H9 (cell line): ENCODE measurements around the gene OSR1. TPM values are rescaled to one million over a fixed set of nuclear protein-coding genes. Genes with fewer than 3 reads are reported as not detected.

ENCODE experiments used
- DNase-seq: peaks from one replicate; pipeline ENCODE4 v3.0.0-alpha.2; 2017
- H2AFZ ChIP-seq: one replicate; pipeline ENCODE4 v1.6.1; 2013; ENCODE audit warnings: mild to moderate bottlenecking, low read length, control low read depth, moderate library complexity
- H2AK5ac ChIP-seq: 2 replicates; pipeline ENCODE4 v1.6.1; 2013; ENCODE audit warnings: low read length, control low read depth, mixed read lengths; ENCODE audit not compliant: insufficient read length
- H2BK120ac ChIP-seq: one replicate; pipeline ENCODE4 v1.6.1; 2013; ENCODE audit warnings: low read depth, mild to moderate bottlenecking, low read length, control low read depth, inconsistent platforms; ENCODE audit not compliant: poor library complexity, severe bottlenecking
- H2BK12ac ChIP-seq: 2 replicates; pipeline ENCODE4 v1.6.1; 2013; ENCODE audit warnings: low read length, control low read depth, mixed read lengths, low read depth; ENCODE audit not compliant: insufficient read length
- H2BK15ac ChIP-seq: 2 replicates; pipeline ENCODE4 v1.6.1; 2013; ENCODE audit warnings: low read depth, low read length, control low read depth
- H2BK20ac ChIP-seq: one replicate; pipeline ENCODE4 v1.6.1; 2013; ENCODE audit warnings: low read depth, mild to moderate bottlenecking, low read length, control low read depth, inconsistent platforms; ENCODE audit not compliant: poor library complexity, severe bottlenecking
- H2BK5ac ChIP-seq: 2 replicates; pipeline ENCODE4 v1.6.1; 2013; ENCODE audit warnings: low read length, control low read depth, mixed read lengths; ENCODE audit not compliant: insufficient read length
- H3K14ac ChIP-seq: 2 replicates; pipeline ENCODE4 v1.6.1; 2013; ENCODE audit warnings: low read length, control low read depth; ENCODE audit not compliant: insufficient read depth
- H3K18ac ChIP-seq: 2 replicates; pipeline ENCODE4 v1.6.1; 2013; ENCODE audit warnings: low read depth, mild to moderate bottlenecking, mixed read lengths, low read length, control low read depth; ENCODE audit not compliant: insufficient read length
- H3K23ac ChIP-seq: 2 replicates; pipeline ENCODE4 v1.6.1; 2013; ENCODE audit warnings: low read length, control low read depth, mixed read lengths, low read depth; ENCODE audit not compliant: insufficient read length
- H3K23me2 ChIP-seq: 2 replicates; pipeline ENCODE4 v1.6.1; 2013; ENCODE audit warnings: low read depth, mild to moderate bottlenecking, mixed read lengths, low read length, control low read depth; ENCODE audit not compliant: insufficient read length, poor library complexity, severe bottlenecking
- H3K27ac ChIP-seq: 2 replicates; pipeline ENCODE4 v1.5.1; 2013; ENCODE audit warnings: low read length, control low read depth, mixed read lengths, low read depth; ENCODE audit not compliant: insufficient read length
- H3K27me3 ChIP-seq: 2 replicates; pipeline ENCODE4 v1.6.1; 2013; ENCODE audit warnings: low read length, control low read depth, inconsistent platforms; ENCODE audit not compliant: insufficient read depth
- H3K4ac ChIP-seq: 2 replicates; pipeline ENCODE4 v1.6.1; 2013; ENCODE audit warnings: low read depth, mild to moderate bottlenecking, control low read depth, inconsistent platforms, low read length, moderate library complexity
- H3K4me1 ChIP-seq: 2 replicates; pipeline ENCODE4 v1.6.1; 2013; ENCODE audit warnings: low read length, control low read depth, inconsistent platforms; ENCODE audit not compliant: insufficient read depth
- H3K4me2 ChIP-seq: 2 replicates; pipeline ENCODE4 v1.6.1; 2013; ENCODE audit warnings: low read length, control low read depth, mixed read lengths; ENCODE audit not compliant: insufficient read length, insufficient read depth
- H3K56ac ChIP-seq: 2 replicates; pipeline ENCODE4 v1.6.1; 2013; ENCODE audit warnings: low read depth, mild to moderate bottlenecking, mixed read lengths, low read length, control low read depth; ENCODE audit not compliant: insufficient read length
- H3K79me1 ChIP-seq: 2 replicates; pipeline ENCODE4 v1.6.1; 2013; ENCODE audit warnings: low read depth, mild to moderate bottlenecking, moderate library complexity, low read length, control low read depth, inconsistent platforms; ENCODE audit not compliant: insufficient read depth, poor library complexity, severe bottlenecking
- H3K79me2 ChIP-seq: 2 replicates; pipeline ENCODE4 v1.6.1; 2013; ENCODE audit warnings: low read length, control low read depth, inconsistent platforms; ENCODE audit not compliant: insufficient read depth
- H3K9ac ChIP-seq: 2 replicates; pipeline ENCODE4 v1.6.1; 2013; ENCODE audit warnings: low read length, control low read depth, mixed read lengths; ENCODE audit not compliant: insufficient read length; ENCODE audit errors: extremely low read depth
- H3K9me3 ChIP-seq: one replicate; pipeline ENCODE4 v1.6.1; 2013; ENCODE audit warnings: low read depth, low read length, inconsistent platforms; ENCODE audit not compliant: control insufficient read depth
- H3T11ph ChIP-seq: one replicate; pipeline ENCODE4 v1.6.1; 2013; ENCODE audit warnings: mild to moderate bottlenecking, low read length, control low read depth, inconsistent platforms
- H4K20me1 ChIP-seq: one replicate; pipeline ENCODE4 v1.6.1; 2013; ENCODE audit not compliant: control insufficient read depth, insufficient read length, insufficient read depth
- H4K5ac ChIP-seq: 2 replicates; pipeline ENCODE4 v1.6.1; 2013; ENCODE audit warnings: low read depth, mild to moderate bottlenecking, mixed read lengths, low read length, control low read depth; ENCODE audit not compliant: insufficient read length
- H4K8ac ChIP-seq: replicated peaks from 2 replicates; pipeline ENCODE4 v1.6.1; 2013; ENCODE audit warnings: low read length, control low read depth, mixed read lengths, low read depth; ENCODE audit not compliant: insufficient read length
- H4K91ac ChIP-seq: 2 replicates; pipeline ENCODE4 v1.6.1; 2013; ENCODE audit warnings: low read depth, mild to moderate bottlenecking, moderate library complexity, mixed read lengths, low read length, control low read depth; ENCODE audit not compliant: insufficient read length
- H3K27ac Mint-ChIP-seq, 3 experiments: 2 replicates in 2 of 3; 3 replicates in 1 of 3; pipeline ENCODE4 v1.8.0; 2020 to 2021; ENCODE audit warnings: mixed read lengths in 3 of 3, mild to moderate bottlenecking in 1 of 3, moderate library complexity in 1 of 3
- H3K27me3 Mint-ChIP-seq: 2 replicates; pipeline ENCODE4 v1.8.0; 2021; ENCODE audit warnings: low read depth, mild to moderate bottlenecking, moderate library complexity, mixed read lengths
- H3K36me3 Mint-ChIP-seq, 3 experiments: 2 replicates in 2 of 3; 3 replicates in 1 of 3; pipeline ENCODE4 v1.8.0; 2020 to 2021; ENCODE audit warnings: low read depth in 3 of 3, mixed read lengths in 3 of 3; ENCODE audit not compliant: insufficient read depth in 1 of 3
- H3K4me1 Mint-ChIP-seq, 2 experiments: 2 replicates each; pipeline ENCODE4 v1.8.0; 2020; ENCODE audit warnings: mixed read lengths in 2 of 2
- H3K4me3 Mint-ChIP-seq, 2 experiments: 2 replicates in 1 of 2; 3 replicates in 1 of 2; pipeline ENCODE4 v1.8.0; 2020 to 2021; ENCODE audit warnings: mild to moderate bottlenecking in 2 of 2, mixed read lengths in 2 of 2, moderate library complexity in 1 of 2
- H3K9me3 Mint-ChIP-seq, 2 experiments: 2 replicates in 1 of 2; 3 replicates in 1 of 2; pipeline ENCODE4 v1.8.0; 2020; ENCODE audit warnings: mild to moderate bottlenecking in 2 of 2, mixed read lengths in 2 of 2, moderate library complexity in 1 of 2
- CTCF ChIP-seq: fragments of 200-600 bp; sonication (generic); conservative IDR thresholded peaks from 3 replicates; pipeline ENCODE4 v1.8.0; 2021; ENCODE audit warnings: antibody characterized with exemption, mild to moderate bottlenecking
- WGBS: extraction: QIAGEN DNeasy Blood & Tissue Kit; methylation state at CpG from one replicate; pipeline ENCODE4 v1.1.7; 2013; ENCODE audit warnings: missing lambda C conversion rate, low lambda C conversion rate, mixed read lengths; ENCODE audit not compliant: insufficient read length; ENCODE audit errors: extremely low coverage; 5-methylcytosine and 5-hydroxymethylcytosine counted together
- total RNA-seq: library from RNA; stranded (reverse); gene quantifications from 2 replicates; pipeline ENCODE4 v1.2.1, GENCODE V29; 2021

OSR1 gene
- total RNA-seq, 1 experiment from 2014 or later = 0.35 TPM

- no peak overlapping the region for H2BK5ac ChIP-seq
- TF ChIP-seq CTCF = no peak
- no peaks in the 10 kb centered on the region for H3K23me2 ChIP-seq
- no peaks in the 10 kb centered on the region for H3K36me3 Mint-ChIP-seq
- no peak overlapping the region for H4K91ac ChIP-seq
- no peak overlapping the region for H2AFZ ChIP-seq
- no peaks in the 10 kb centered on the region for H3K79me1 ChIP-seq
- H4K5ac ChIP-seq = no peak overlapping the region
- H3T11ph ChIP-seq = no peak overlapping the region
- no peak overlapping the region for H3K4me2 ChIP-seq
- WGBS = no CpG with 5 or more reads among the region's 5 CpGs
- H2BK15ac ChIP-seq = no peak overlapping the region
- H3K27ac Mint-ChIP-seq = no peak overlapping the region
- no peak overlapping the region for H2BK12ac ChIP-seq
- no peak overlapping the region for H3K4me3 Mint-ChIP-seq
- no peaks in the 10 kb centered on the region for H3K4me1 ChIP-seq
- no peaks in the 10 kb centered on the region for H3K79me2 ChIP-seq
- H3K14ac ChIP-seq = no peak overlapping the region
- H3K4ac ChIP-seq = no peak overlapping the region
- H3K18ac ChIP-seq = no peak overlapping the region
- H3K27ac ChIP-seq = no peak overlapping the region
- no peak overlapping the region for H3K9ac ChIP-seq
- H2AK5ac ChIP-seq = no peak overlapping the region
- no peak overlapping the region for H2BK20ac ChIP-seq
- H3K9me3 Mint-ChIP-seq = no peaks in the 10 kb centered on the region
- H3K9me3 ChIP-seq = no peaks in the 10 kb centered on the region
- H4K8ac ChIP-seq = no peak overlapping the region
- no peak for DNase-seq
- no peaks in the 10 kb centered on the region for H4K20me1 ChIP-seq
- H2BK120ac ChIP-seq = no peak overlapping the region
- no peak overlapping the region for H3K56ac ChIP-seq
- H3K27me3 Mint-ChIP-seq = no peaks in the 10 kb centered on the region
- H3K27me3 ChIP-seq = no peaks in the 10 kb centered on the region
- no peak overlapping the region for H3K23ac ChIP-seq
- H3K4me1 Mint-ChIP-seq = no peaks in the 10 kb centered on the region
Measured at GRCh38 chr2:19330436-19330835, 28.0 kb downstream of the OSR1 start.
